Vagina (tissue), 2 donors: ENCODE results near the gene RET. TPM values are rescaled to one million over a fixed set of nuclear protein-coding genes. Genes with fewer than 3 reads are reported as not detected.

Source experiments
- DNase-seq, 2 donors: peaks; one replicate each; pipeline ENCODE4 v3.0.0-alpha.2; 2017; ENCODE audit errors: extremely low spot score in 2 of 2
- H3K27ac ChIP-seq: fragments of 200-600 bp; sonication (generic); one replicate; pipeline ENCODE4 v1.5.1; 2019
- H3K27me3 ChIP-seq: fragments of 200-600 bp; sonication (generic); one replicate; pipeline ENCODE4 v1.5.1; 2019
- H3K36me3 ChIP-seq, 2 donors: fragments of 200-600 bp; sonication (generic); one replicate each; pipeline ENCODE4 v1.5.1; 2017 to 2019
- H3K4me1 ChIP-seq: fragments of 200-600 bp; sonication (generic); one replicate; pipeline ENCODE4 v1.5.1; 2019
- H3K4me3 ChIP-seq, 2 donors: fragments of 200-600 bp; sonication (generic); 1 replicate in 1 of 2; 2 replicates in 1 of 2; pipeline ENCODE4 v1.5.1; 2016 to 2019
- H3K9me3 ChIP-seq: fragments of 200-600 bp; sonication (generic); one replicate; pipeline ENCODE4 v1.5.1; 2019
- POLR2A ChIP-seq, 2 donors: fragments of 450-650 bp; IDR thresholded peaks; one replicate each; pipeline ENCODE4 v1.6.1; 2017; ENCODE audit warnings: antibody characterized with exemption in 2 of 2, mild to moderate bottlenecking in 2 of 2, moderate library complexity in 2 of 2
- POLR2AphosphoS5 ChIP-seq, 2 donors: sonication (generic); formaldehyde crosslinking; IDR thresholded peaks; one replicate each; pipeline ENCODE4 v1.9.0; 2017; ENCODE audit warnings: antibody characterized with exemption in 2 of 2, mild to moderate bottlenecking in 2 of 2, low read depth in 1 of 2; ENCODE audit not compliant: insufficient read depth in 1 of 2
- intact Hi-C: fragments of 100-400 bp; cut with DNase I; formaldehyde crosslinking; loops from one replicate; pipeline ENCODE4 v1.15.1; 2023
- total RNA-seq: library from RNA; depleted of rRNA; stranded (reverse); fragments of >200 nt; gene quantifications from one replicate; pipeline ENCODE4 v1.2.3, GENCODE V29; 2016
- TF ChIP-seq, protein P1 (sequence below), 3 experiments: fragments of 450-650 bp in 2 of 3; fragments of 200-600 bp in 1 of 3; sonication (generic) in 1 of 3; IDR thresholded peaks; one replicate each; pipeline ENCODE4 v1.5.1; 2017 to 2019; ENCODE audit warnings: antibody characterized with exemption in 3 of 3, mild to moderate bottlenecking in 2 of 3, moderate library complexity in 2 of 3

Gene RET
- total RNA-seq, 1 donor from 2014 or later = 7.9 TPM

DNA sequence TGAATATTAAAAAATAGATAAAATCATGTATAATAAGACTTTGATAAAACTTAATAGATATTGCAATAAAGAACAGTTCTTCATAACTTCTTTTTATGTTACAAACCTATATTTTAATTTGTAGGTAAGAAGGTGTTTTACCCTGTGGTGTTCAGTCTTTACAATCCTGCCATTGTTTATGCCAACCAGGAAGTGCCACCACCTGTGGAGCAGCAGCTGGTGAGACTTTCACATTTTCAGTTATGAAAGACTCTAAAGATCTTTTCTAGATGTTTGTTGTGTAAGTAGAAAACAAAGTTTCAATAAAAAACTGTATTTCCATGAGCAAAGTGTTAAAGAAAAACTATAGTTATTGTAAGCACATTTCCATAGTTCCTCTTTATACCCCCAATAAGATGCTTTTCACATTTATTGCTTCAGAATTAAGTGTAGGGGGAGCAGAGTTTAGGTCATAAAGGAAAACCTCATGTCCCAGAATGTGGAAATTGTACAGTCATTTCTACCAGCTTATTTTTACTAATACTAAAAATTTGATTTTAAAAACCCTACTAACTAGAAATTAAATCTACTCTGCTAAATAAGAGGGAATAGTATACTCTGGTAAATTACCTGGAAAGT lies 90.1 kb downstream of the RET start:
- no peak overlapping the region for H3K27ac ChIP-seq
- no peaks in the 10 kb centered on the region for H3K9me3 ChIP-seq
- no peak for TF ChIP-seq POLR2A (IDR thresholded peaks at IDR 0.05)
- no peak for TF ChIP-seq POLR2AphosphoS5 (IDR thresholded peaks at IDR 0.05; ENCODE audit: insufficient read depth in 1 of 2, low read depth in 1 of 2)
- TF ChIP-seq, protein P1, sequence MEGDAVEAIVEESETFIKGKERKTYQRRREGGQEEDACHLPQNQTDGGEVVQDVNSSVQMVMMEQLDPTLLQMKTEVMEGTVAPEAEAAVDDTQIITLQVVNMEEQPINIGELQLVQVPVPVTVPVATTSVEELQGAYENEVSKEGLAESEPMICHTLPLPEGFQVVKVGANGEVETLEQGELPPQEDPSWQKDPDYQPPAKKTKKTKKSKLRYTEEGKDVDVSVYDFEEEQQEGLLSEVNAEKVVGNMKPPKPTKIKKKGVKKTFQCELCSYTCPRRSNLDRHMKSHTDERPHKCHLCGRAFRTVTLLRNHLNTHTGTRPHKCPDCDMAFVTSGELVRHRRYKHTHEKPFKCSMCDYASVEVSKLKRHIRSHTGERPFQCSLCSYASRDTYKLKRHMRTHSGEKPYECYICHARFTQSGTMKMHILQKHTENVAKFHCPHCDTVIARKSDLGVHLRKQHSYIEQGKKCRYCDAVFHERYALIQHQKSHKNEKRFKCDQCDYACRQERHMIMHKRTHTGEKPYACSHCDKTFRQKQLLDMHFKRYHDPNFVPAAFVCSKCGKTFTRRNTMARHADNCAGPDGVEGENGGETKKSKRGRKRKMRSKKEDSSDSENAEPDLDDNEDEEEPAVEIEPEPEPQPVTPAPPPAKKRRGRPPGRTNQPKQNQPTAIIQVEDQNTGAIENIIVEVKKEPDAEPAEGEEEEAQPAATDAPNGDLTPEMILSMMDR (IDR thresholded peaks at IDR 0.05) = no peak

DNA sequence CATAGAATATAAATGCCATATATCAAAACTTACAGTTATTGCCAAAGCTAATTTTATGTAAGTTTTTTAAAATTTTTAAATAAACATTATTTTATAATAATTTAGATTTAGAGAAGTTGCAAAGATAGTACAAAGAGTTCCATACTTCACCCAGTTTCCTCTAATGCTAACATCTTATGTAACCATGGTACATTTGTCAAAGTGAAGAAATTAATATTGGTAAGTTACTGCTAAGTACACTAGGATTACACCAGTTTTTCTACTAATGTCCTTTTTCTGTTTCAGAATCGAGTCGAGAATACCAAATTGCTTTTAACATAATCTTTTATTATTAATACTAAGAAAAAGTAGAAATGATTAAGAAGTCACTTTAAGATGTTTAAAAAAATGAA lies 90.6 kb downstream of the RET start:
- peaks cover 0 to 12% of the 10 kb centered on the region in 2 donors for H3K36me3 ChIP-seq
- H3K9me3 ChIP-seq = no peaks in the 10 kb centered on the region
- TF ChIP-seq POLR2A (IDR thresholded peaks at IDR 0.05) (no peak), POLR2AphosphoS5 (IDR thresholded peaks at IDR 0.05; ENCODE audit: insufficient read depth in 1 of 2, low read depth in 1 of 2) (no peak)
- TF ChIP-seq, protein P1 (IDR thresholded peaks at IDR 0.05) = no peak
- no peaks in the 10 kb centered on the region for H3K27me3 ChIP-seq
- no peak for DNase-seq
- H3K4me1 ChIP-seq = no peaks in the 10 kb centered on the region
- intact Hi-C loops = no loop called here
- no peak overlapping the region for H3K27ac ChIP-seq
- H3K4me3 ChIP-seq = no peak overlapping the region

More for the DNA sequence above, 90.1 kb downstream of the RET start:
- no peak overlapping the region for H3K4me3 ChIP-seq
- H3K27me3 ChIP-seq = no peaks in the 10 kb centered on the region
- H3K4me1 ChIP-seq = no peaks in the 10 kb centered on the region
- intact Hi-C loops = no loop called here
- no peak for DNase-seq
- peaks cover 0 to 16% of the 10 kb centered on the region in 2 donors for H3K36me3 ChIP-seq

GRCh38 chr10:43170491-43170890 lies 93.6 kb downstream of the RET start:
- Histone ChIP-seq H3K4me3 (no peak overlapping the region), H3K9me3 (no peaks in the 10 kb centered on the region), H3K27me3 (no peaks in the 10 kb centered on the region), H3K4me1 (no peaks in the 10 kb centered on the region), H3K27ac (no peak overlapping the region), H3K36me3 (peaks cover 0 to 9% of the 10 kb centered on the region in 2 donors)
- no peak for TF ChIP-seq POLR2AphosphoS5 (IDR thresholded peaks at IDR 0.05; ENCODE audit: insufficient read depth in 1 of 2, low read depth in 1 of 2)
- TF ChIP-seq, protein P1 (IDR thresholded peaks at IDR 0.05) = no peak
- no peak for TF ChIP-seq POLR2A (IDR thresholded peaks at IDR 0.05)
- intact Hi-C loops = no loop called here
- DNase-seq = no peak

DNA sequence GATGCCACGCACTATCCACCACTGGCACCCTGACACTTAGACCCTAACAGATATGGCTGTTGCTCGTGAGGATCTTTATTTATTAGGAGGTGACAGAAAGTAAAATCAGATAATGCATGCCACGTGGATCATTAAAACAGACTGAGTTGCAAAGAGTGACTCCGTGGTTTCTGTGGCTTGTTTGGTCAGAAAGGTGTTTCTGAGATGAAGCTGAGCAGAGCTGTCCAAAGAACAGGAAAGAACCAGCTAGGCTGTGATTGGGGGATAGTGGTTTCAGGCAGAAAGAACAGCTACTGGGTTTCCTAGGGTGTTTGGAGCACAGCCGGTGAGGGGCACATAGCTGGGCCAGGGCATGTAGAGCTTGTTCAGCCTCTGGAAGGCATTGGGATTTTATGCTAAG lies 95.8 kb downstream of the RET start:
- Histone ChIP-seq H3K9me3 (no peaks in the 10 kb centered on the region), H3K27ac (no peak overlapping the region), H3K27me3 (no peaks in the 10 kb centered on the region), H3K36me3 (peaks cover 0 to 30% of the 10 kb centered on the region in 2 donors), H3K4me1 (no peaks in the 10 kb centered on the region), H3K4me3 (no peak overlapping the region)
- no peak for DNase-seq
- TF ChIP-seq POLR2A (IDR thresholded peaks at IDR 0.05) = no peak
- TF ChIP-seq, protein P1 (IDR thresholded peaks at IDR 0.05) = no peak
- no peak for TF ChIP-seq POLR2AphosphoS5 (IDR thresholded peaks at IDR 0.05; ENCODE audit: insufficient read depth in 1 of 2, low read depth in 1 of 2)
- intact Hi-C loops = no loop called here

- Histone ChIP-seq H3K4me1 (no peaks in the 10 kb centered on the region), H3K27ac (no peak overlapping the region), H3K4me3 (no peak overlapping the region), H3K9me3 (no peaks in the 10 kb centered on the region), H3K27me3 (no peaks in the 10 kb centered on the region), H3K36me3 (peaks cover 0 to 34% of the 10 kb centered on the region in 2 donors)
- DNase-seq = no peak
- no peak for TF ChIP-seq POLR2AphosphoS5 (IDR thresholded peaks at IDR 0.05; ENCODE audit: insufficient read depth in 1 of 2, low read depth in 1 of 2)
- no peak for TF ChIP-seq POLR2A (IDR thresholded peaks at IDR 0.05)
- TF ChIP-seq, protein P1 (IDR thresholded peaks at IDR 0.05) = no peak
- intact Hi-C loops = no loop called here
These were observed 96.3 kb downstream of the RET start for GRCh38 chr10:43173120-43173519.
